NCI-H2171 treated with DMSO at 0.1 percent for 48 hours (cell line): ENCODE measurements around the gene CPM.

Source experiments
- DNase-seq: peaks from one replicate; lab custom pipeline; 2025; lab: John Stamatoyannopoulos, UW

CPM gene

GRCh38 chr12:68904351-68904962 is 28.5 kb downstream of the CPM start:
- no peak for DNase-seq

DNA sequence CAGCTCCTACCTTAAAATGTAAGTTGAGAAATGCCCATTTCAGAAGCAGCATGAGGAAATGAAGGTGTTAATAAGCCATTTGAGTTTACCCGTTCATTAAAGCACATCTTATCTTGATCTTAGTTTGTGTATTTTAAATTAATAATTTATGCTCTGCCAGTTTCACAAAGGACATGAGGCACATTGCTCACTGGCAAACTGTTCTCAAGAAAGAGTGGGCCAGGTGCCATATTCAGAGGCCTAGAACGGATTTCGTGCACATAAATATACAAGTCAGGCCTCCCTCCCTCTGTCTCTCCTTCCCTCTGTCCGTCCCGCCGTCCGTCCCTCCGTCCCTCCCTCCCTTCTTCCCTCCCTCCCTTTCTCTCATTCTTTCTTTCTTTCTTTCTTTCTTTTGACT is 29.5 kb downstream of the CPM start:
- no peak for DNase-seq

- DNase-seq = no peak
Measured at GRCh38 chr12:68901551-68901950, 31.4 kb downstream of the CPM start.

DNA sequence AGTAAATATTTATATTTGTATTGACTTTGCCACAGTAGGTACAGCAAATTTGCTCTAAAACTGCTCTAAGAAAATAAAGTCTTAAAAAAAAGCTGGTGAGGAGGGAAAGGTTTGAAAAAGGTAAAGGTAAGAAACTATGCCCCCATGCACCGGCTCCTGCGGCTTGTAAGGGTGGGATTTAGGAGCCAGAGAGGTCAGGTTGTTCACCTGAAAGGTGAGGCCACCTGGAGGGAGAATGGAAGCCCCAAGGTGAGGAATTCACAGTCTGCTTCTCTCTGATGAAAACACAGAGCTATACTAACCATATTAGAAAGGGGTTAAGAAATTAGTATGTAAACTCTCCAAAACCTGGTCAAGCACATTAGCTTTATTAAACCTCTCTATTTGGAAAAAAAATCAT is 31.8 kb downstream of the CPM start:
- DNase-seq = no peak

- no peak for DNase-seq
Measured at GRCh38 chr12:68900241-68900640, 32.7 kb downstream of the CPM start.

DNA sequence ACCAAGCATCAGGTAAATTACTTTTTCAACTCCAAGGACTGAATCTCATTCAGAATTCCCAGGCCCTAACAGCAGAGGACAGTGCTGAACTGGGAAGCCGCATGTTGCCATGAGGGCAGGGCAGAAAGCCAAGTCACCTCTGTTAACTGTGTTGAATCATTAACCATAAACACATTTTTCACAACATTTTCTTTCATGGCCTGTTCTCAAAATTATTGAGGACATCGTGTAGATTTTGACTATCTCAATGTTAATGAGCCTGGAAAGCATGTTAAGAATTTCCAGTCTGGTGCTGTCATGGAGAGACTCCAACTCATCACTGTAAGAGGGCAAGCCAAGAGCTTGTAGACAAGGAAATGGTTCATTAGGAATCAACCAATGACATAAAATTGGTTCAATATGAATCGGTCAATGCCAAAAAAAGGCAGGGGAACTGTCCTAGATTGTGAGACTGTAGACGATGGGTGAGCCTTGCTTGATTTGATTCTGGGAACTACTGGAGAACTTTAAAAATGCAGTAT is 33.7 kb downstream of the CPM start:
- DNase-seq = peak; percentile 8

- no peak for DNase-seq
Measured at GRCh38 chr12:68896881-68897540, 36.0 kb downstream of the CPM start.

- DNase-seq = no peak
Measured at GRCh38 chr12:68894276-68894855, 38.6 kb downstream of the CPM start.

DNA sequence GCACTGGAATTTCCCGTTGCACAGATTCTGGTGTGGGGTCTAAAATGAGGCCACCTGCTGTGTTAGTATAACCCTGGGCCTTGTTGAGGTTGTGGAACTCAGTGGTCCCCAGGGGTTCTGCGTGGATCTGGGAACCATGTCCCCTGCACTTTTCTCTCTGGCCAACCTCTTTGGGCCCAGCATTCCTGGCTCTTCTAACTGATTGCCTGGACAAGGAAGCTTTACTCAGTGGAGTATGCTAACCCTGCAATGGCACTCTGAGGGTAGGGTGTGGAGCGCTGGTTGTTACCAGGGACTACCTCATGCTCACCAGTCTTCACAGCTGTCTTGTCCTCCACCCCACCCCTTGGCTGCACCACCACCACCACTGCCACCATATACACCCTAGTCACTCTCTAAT is 39.2 kb downstream of the CPM start:
- DNase-seq = no peak

DNA sequence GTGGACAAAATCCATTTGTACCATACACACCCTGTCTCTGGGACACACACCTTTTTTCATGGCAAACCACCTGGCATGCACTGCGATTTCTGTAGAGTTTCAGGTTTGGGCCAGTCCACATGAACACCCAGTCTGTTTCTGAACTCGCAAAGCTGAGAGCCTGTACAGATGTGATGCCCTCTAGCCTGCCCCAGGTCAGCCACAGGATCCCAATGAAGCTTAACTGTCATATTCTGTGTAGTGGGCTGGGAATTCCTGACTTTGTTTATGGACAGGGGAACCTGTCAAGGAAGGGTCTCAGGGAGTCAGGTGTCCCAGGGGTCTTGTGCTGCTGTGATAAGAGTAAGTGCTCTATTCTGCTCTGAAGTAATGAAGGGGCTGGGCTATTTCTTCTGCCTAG is 39.8 kb downstream of the CPM start:
- DNase-seq = no peak

DNA sequence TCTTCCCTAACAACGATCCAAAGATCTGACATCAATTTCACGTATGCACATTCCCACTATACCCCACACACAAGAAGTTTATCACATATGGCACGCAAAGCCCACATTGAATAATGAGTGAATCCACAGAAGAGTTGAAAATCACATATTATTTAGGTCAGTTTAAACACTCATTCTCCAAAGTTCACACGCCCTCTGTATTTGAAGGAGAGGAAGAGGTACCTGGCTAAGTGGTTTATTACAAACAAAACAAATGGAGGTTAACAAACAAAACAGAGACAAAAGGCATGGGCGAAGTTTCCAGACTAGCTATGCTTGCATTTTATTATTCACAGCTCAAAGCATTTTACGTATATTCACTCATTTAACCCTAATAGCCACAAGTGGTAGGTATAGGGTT is 41.8 kb downstream of the CPM start:
- DNase-seq = no peak

- DNase-seq = no peak
Measured at GRCh38 chr12:68890701-68891113, 42.3 kb downstream of the CPM start.

DNA sequence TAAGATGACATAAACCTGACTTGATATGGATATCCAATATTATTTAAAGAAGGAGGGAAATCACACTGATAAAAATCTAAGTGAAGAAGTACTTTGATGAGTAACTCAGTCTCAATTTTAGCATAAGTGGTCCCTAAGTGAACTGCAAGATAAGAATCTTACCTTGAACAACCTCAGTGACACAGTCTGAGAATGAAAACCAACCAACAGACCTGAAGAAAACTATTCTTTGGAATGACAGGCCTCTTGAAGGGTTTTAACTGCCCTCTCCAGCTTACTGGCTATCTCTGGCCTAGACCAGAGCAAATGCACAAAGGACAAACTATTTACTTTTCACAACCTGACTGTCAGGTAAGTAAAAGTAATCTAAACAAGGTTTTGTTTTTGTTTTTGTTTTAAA is 44.7 kb downstream of the CPM start:
- no peak for DNase-seq

GRCh38 chr12:68887641-68888040 is 45.3 kb downstream of the CPM start:
- no peak for DNase-seq

GRCh38 chr12:68886636-68887572 is 46.1 kb downstream of the CPM start:
- no peak for DNase-seq

GRCh38 chr12:68885381-68885780 is 47.6 kb downstream of the CPM start:
- no peak for DNase-seq

- DNase-seq = no peak
Measured at GRCh38 chr12:68884251-68884650, 48.7 kb downstream of the CPM start.

- no peak for DNase-seq
Measured at GRCh38 chr12:68883151-68883550, 49.8 kb downstream of the CPM start.

DNA sequence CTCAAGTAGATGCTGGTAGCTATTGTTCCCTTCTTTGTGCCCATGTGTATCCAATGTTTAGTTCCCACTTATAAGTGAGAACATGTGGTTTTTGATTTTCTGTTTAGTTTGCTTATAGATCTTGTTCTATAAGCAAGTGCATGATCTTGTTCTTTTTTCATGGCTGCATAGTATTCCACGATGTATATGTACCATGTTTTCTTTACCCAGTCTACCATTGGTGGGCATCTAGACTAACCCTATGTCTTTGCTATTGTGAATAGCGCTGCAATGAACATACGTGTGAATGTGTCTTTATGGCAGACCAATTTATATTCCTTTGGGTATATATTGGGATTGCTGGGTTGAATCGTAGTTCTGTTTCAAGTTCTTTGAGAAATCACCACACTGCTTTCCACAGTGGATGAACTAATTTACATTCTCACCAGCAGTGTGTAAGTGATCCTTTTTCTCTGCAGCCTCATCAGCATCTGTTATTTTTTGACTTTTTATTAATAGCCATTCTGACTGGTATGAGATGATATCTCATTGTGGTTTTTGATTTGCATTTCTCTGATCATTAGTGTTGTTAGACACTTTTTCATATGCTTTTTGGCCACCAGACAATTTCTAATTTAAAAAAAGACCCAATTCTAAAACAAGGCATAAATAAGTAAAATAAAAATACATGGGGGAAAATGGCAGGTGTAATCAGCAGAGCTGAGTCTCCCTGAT is 50.6 kb downstream of the CPM start:
- no peak for DNase-seq

GRCh38 chr12:68880660-68881325 is 52.2 kb downstream of the CPM start:
- no peak for DNase-seq

DNA sequence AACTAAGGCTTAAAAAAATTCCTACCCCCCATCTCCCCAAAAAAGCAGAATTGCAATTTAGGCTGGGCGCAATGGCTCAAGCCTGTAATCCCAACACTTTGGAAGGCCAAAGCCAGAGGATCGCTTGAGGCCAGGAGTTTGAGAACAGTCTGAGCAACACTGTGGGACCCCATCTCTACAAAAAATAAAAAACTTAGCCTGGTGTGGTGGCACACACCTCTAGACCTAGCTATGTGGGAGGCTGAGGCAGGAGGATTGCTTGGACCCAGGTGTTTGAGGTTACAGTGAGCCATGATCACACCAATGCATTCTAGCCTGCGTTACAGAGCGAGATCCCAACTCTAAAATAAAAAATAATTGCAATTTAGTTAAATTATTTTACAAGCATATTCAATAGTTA is 54.1 kb downstream of the CPM start:
- no peak for DNase-seq
